Effector memory CD4-positive, alpha-beta T cell (primary cell): Measurements from ENCODE around the gene EXOSC7.
A peak's percentile ranks its signal among the peaks of the same experiment; 100 is the strongest.

ENCODE experiments used
- DNase-seq, 3 donors: peaks; one replicate each; pipeline ENCODE4 v3.0.0-alpha.2; 2020
- H3K27ac ChIP-seq: 2 replicates; pipeline ENCODE4 v1.7.0; 2013; ENCODE audit warnings: mild to moderate bottlenecking, low read length, moderate library complexity; ENCODE audit not compliant: insufficient read depth, poor library complexity, severe bottlenecking
- H3K27me3 ChIP-seq: replicated peaks from 2 replicates; pipeline ENCODE4 v1.7.0; 2013; ENCODE audit warnings: mild to moderate bottlenecking, low read length; ENCODE audit not compliant: insufficient read depth, control insufficient read depth, poor library complexity, severe bottlenecking
- H3K36me3 ChIP-seq: 2 replicates; pipeline ENCODE4 v1.7.0; 2013; ENCODE audit warnings: mild to moderate bottlenecking, low read length, moderate library complexity; ENCODE audit not compliant: control insufficient read depth, insufficient read depth
- H3K4me1 ChIP-seq: 2 replicates; pipeline ENCODE4 v1.7.0; 2013; ENCODE audit warnings: low read length, mild to moderate bottlenecking; ENCODE audit not compliant: control insufficient read depth, insufficient read depth, poor library complexity, severe bottlenecking
- H3K4me3 ChIP-seq: 2 replicates; pipeline ENCODE4 v1.7.0; 2013; ENCODE audit warnings: low read length, low read depth, mild to moderate bottlenecking; ENCODE audit not compliant: insufficient read depth, poor library complexity, severe bottlenecking
- H3K9me3 ChIP-seq: 2 replicates; pipeline ENCODE4 v1.7.0; 2013; ENCODE audit warnings: mild to moderate bottlenecking, low read length, moderate library complexity; ENCODE audit not compliant: control insufficient read depth
- total RNA-seq, 3 donors: gene quantifications; one replicate each; lab custom pipeline; 2026; lab: John Stamatoyannopoulos, UW

The EXOSC7 gene
- total RNA-seq: 11.4 to 21.3 (median 20.9) reads per million in 3 donors

GRCh38 chr3:44976002-44976815 lies at the start of gene EXOSC7, which contains the start of gene ZDHHC3:
Gene EXOSC7, plus strand, starts transcription at chr3:44976244. Its CDS starts 34 bp downstream, at chr3:44976278.
Gene ZDHHC3, minus strand, starts transcription at chr3:44976174. Its CDS starts 16,738 bp downstream, at chr3:44959436.
- Histone ChIP-seq H3K4me1 (peaks cover 17% of the 10 kb centered on the region), H3K36me3 (no peaks in the 10 kb centered on the region), H3K4me3 (peak within 1 kb of the TSS; percentile 98), H3K9me3 (no peaks in the 10 kb centered on the region), H3K27ac (peak within 1 kb of the TSS; percentile 84), H3K27me3 (no peaks in the 10 kb centered on the region)
- DNase-seq: peak; percentile 77 to 84 (median 77)

GRCh38 chr3:44926921-44927320 lies 49.1 kb upstream of the EXOSC7 start:
- H3K27ac ChIP-seq: no peak overlapping the region
- H3K4me1 ChIP-seq: no peaks in the 10 kb centered on the region
- no peaks in the 10 kb centered on the region for H3K9me3 ChIP-seq
- no peaks in the 10 kb centered on the region for H3K27me3 ChIP-seq
- peaks cover 31% of the 10 kb centered on the region for H3K36me3 ChIP-seq
- DNase-seq: no peak
- no peak overlapping the region for H3K4me3 ChIP-seq

GRCh38 chr3:44927371-44927770 lies 48.7 kb upstream of the EXOSC7 start:
- no peak for DNase-seq

GRCh38 chr3:44929782-44930181 lies 46.3 kb upstream of the EXOSC7 start:
- H3K27me3 ChIP-seq: no peaks in the 10 kb centered on the region
- no peak overlapping the region for H3K27ac ChIP-seq
- H3K9me3 ChIP-seq: no peaks in the 10 kb centered on the region
- peaks cover 39% of the 10 kb centered on the region for H3K36me3 ChIP-seq
- no peak for DNase-seq
- H3K4me1 ChIP-seq: no peaks in the 10 kb centered on the region
- no peak overlapping the region for H3K4me3 ChIP-seq

More at GRCh38 chr3:44927371-44927770, 48.7 kb upstream of the EXOSC7 start:
- no peaks in the 10 kb centered on the region for H3K9me3 ChIP-seq
- no peak overlapping the region for H3K27ac ChIP-seq
- no peaks in the 10 kb centered on the region for H3K4me1 ChIP-seq
- no peak overlapping the region for H3K4me3 ChIP-seq
- peaks cover 28% of the 10 kb centered on the region for H3K36me3 ChIP-seq
- no peaks in the 10 kb centered on the region for H3K27me3 ChIP-seq

- H3K4me3 ChIP-seq: no peak overlapping the region
- H3K4me1 ChIP-seq: no peaks in the 10 kb centered on the region
- no peaks in the 10 kb centered on the region for H3K9me3 ChIP-seq
- H3K36me3 ChIP-seq: peaks cover 32% of the 10 kb centered on the region
- no peaks in the 10 kb centered on the region for H3K27me3 ChIP-seq
- no peak for DNase-seq
- no peak overlapping the region for H3K27ac ChIP-seq
Measured at GRCh38 chr3:44930911-44931310, 45.1 kb upstream of the EXOSC7 start.

GRCh38 chr3:44931791-44932190 lies 44.3 kb upstream of the EXOSC7 start:
- DNase-seq: no peak
- no peaks in the 10 kb centered on the region for H3K27me3 ChIP-seq
- no peaks in the 10 kb centered on the region for H3K4me1 ChIP-seq
- no peak overlapping the region for H3K27ac ChIP-seq
- no peaks in the 10 kb centered on the region for H3K9me3 ChIP-seq
- peaks cover 26% of the 10 kb centered on the region for H3K36me3 ChIP-seq
- H3K4me3 ChIP-seq: no peak overlapping the region

- no peaks in the 10 kb centered on the region for H3K27me3 ChIP-seq
- H3K4me3 ChIP-seq: no peak overlapping the region
- no peak for DNase-seq
- no peaks in the 10 kb centered on the region for H3K9me3 ChIP-seq
- peaks cover 26% of the 10 kb centered on the region for H3K36me3 ChIP-seq
- no peak overlapping the region for H3K27ac ChIP-seq
- H3K4me1 ChIP-seq: no peaks in the 10 kb centered on the region
Measured at GRCh38 chr3:44932271-44932670, 43.8 kb upstream of the EXOSC7 start.

GRCh38 chr3:44932986-44933944 lies 42.8 kb upstream of the EXOSC7 start:
- H3K27me3 ChIP-seq: no peaks in the 10 kb centered on the region
- H3K27ac ChIP-seq: no peak overlapping the region
- no peak for DNase-seq
- no peaks in the 10 kb centered on the region for H3K9me3 ChIP-seq
- no peaks in the 10 kb centered on the region for H3K4me1 ChIP-seq
- H3K4me3 ChIP-seq: no peak overlapping the region
- peaks cover 24% of the 10 kb centered on the region for H3K36me3 ChIP-seq

- H3K27ac ChIP-seq: no peak overlapping the region
- H3K4me1 ChIP-seq: no peaks in the 10 kb centered on the region
- no peaks in the 10 kb centered on the region for H3K27me3 ChIP-seq
- no peak for DNase-seq
- peaks cover 45% of the 10 kb centered on the region for H3K36me3 ChIP-seq
- H3K9me3 ChIP-seq: no peaks in the 10 kb centered on the region
- no peak overlapping the region for H3K4me3 ChIP-seq
Measured at GRCh38 chr3:44939581-44940036, 36.4 kb upstream of the EXOSC7 start.
